ENCODE data around the gene CHD6. TPM values are rescaled to one million over a fixed set of nuclear protein-coding genes. Genes with fewer than 3 reads are reported as not detected.

The CHD6 gene
- total RNA-seq, 2 experiments from 2014 or later, result 26.9 to 45.7 TPM

GRCh38 chr20:41352666-41353065, 265.5 kb downstream of the CHD6 start:
- Histone ChIP-seq H4K20me1 (ENCODE audit: insufficient read depth, low read length) (no peaks in the 10 kb centered on the region), H3K9me3 (ENCODE audit: low read length) (no peaks in the 10 kb centered on the region), H2AFZ (ENCODE audit: low read length) (no peak overlapping the region), H3K4me3 (ENCODE audit: low read depth, low read length, poor library complexity, severe bottlenecking) (no peak overlapping the region), H3K4me2 (ENCODE audit: low read length) (no peak overlapping the region), H3K79me2 (ENCODE audit: insufficient read depth, low read depth, low read length) (no peaks in the 10 kb centered on the region), H3K27ac (ENCODE audit: low read depth, low read length, poor library complexity, severe bottlenecking) (no peak overlapping the region), H3K36me3 (ENCODE audit: insufficient read depth, low read length) (no peaks in the 10 kb centered on the region), H3K9me2 (ENCODE audit: insufficient read depth, low read length) (no peaks in the 10 kb centered on the region), H3K4me1 (ENCODE audit: insufficient read depth, low read length, poor library complexity, severe bottlenecking) (no peaks in the 10 kb centered on the region)
- no TSS peak for BruUV-seq (replicated peaks)
- TF ChIP-seq CTCF (conservative IDR thresholded peaks at IDR 0.05; ENCODE audit: low read length) (peak; percentile 39; the same call in 1 of the 2 replicates), EZH2phosphoT487 (IDR thresholded peaks at IDR 0.05; ENCODE audit: borderline replicate concordance, low read depth, low read length) (no peak)
- ChIA-PET CTCF (ENCODE audit: unreplicated experiment) (interaction anchor here (0.6 kb wide), 1 partner anchor 176 kb away, joined by 3 read pairs; no protein-coding TSS in a partner anchor), POLR2A (no interaction called here)
- no peak for DNase-seq (ENCODE audit: low spot score)
- intact Hi-C loops (cut with micrococcal nuclease; ENCODE audit: unreplicated experiment), result no loop called here

GRCh38 chr20:41352106-41352505, 266.1 kb downstream of the CHD6 start:
- Histone ChIP-seq H3K9me2 (ENCODE audit: insufficient read depth, low read length) (no peaks in the 10 kb centered on the region), H3K27ac (ENCODE audit: low read depth, low read length, poor library complexity, severe bottlenecking) (no peak overlapping the region), H3K4me2 (ENCODE audit: low read length) (no peak overlapping the region), H3K9me3 (ENCODE audit: low read length) (no peaks in the 10 kb centered on the region), H3K36me3 (ENCODE audit: insufficient read depth, low read length) (no peaks in the 10 kb centered on the region), H3K4me3 (ENCODE audit: low read depth, low read length, poor library complexity, severe bottlenecking) (no peak overlapping the region), H4K20me1 (ENCODE audit: insufficient read depth, low read length) (no peaks in the 10 kb centered on the region), H2AFZ (ENCODE audit: low read length) (no peak overlapping the region), H3K79me2 (ENCODE audit: insufficient read depth, low read depth, low read length) (no peaks in the 10 kb centered on the region), H3K4me1 (ENCODE audit: insufficient read depth, low read length, poor library complexity, severe bottlenecking) (no peaks in the 10 kb centered on the region)
- no peak for DNase-seq (ENCODE audit: low spot score)
- intact Hi-C loops (cut with micrococcal nuclease; ENCODE audit: unreplicated experiment), result no loop called here
- no TSS peak for BruUV-seq (replicated peaks)
- ChIA-PET POLR2A (no interaction called here), CTCF (ENCODE audit: unreplicated experiment) (no interaction called here)
- no peak for TF ChIP-seq CTCF (conservative IDR thresholded peaks at IDR 0.05; ENCODE audit: low read length)
- TF ChIP-seq EZH2phosphoT487 (IDR thresholded peaks at IDR 0.05; ENCODE audit: borderline replicate concordance, low read depth, low read length), result no peak

All from OCI-LY7 (cell line).